HG03457 (cell line): ENCODE data around the gene RIOK2.
"Not testable (repeated sequence)": the region's sequence is repeated elsewhere in the genome, so short reads cannot be mapped to it uniquely, and the experiment has no call there.

Source experiments
- ATAC-seq: cut with Tn5 transposase; IDR thresholded peaks from one replicate; pipeline ENCODE4 v1.9.1; 2021; ENCODE audit warnings: moderate number of reproducible peaks; ENCODE audit not compliant: unreplicated experiment

The RIOK2 gene

GRCh38 chr5:97183100-97183929 lies at the start of gene RIOK2:
RIOK2 (minus strand) TSS chr5:97183247; CDS start chr5:97183191, 56 bp downstream.
- ATAC-seq: peak; percentile 86

DNA sequence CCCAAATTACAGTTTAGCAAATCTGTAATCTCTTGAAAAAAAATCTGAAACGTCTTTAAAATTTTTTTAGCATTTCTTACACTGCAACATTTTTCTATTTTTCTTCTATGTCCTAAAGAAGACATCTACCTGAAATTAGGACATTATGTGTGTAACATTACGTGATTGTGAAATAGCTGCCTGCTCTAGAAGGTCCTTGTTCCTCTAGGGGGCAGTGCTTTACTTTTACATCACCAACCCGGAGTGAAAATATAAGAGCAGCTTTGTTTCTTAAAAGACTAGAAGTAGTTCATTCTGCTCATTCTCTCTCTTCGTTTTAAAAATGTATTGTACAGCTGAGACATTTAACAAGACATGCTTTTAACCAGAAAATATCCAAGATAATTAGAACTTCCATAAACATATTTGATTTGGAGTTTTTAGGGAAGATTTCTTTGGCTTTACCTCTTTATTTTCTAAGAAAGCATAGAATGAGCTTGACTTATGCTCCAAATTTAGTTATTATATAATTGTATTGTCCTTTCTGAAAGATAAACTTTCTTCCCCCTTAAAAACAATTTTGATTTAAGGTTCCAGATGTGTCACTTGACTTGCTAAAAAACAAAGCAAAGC lies 48.1 kb upstream of the RIOK2 start:
- peak; percentile 82 for ATAC-seq

DNA sequence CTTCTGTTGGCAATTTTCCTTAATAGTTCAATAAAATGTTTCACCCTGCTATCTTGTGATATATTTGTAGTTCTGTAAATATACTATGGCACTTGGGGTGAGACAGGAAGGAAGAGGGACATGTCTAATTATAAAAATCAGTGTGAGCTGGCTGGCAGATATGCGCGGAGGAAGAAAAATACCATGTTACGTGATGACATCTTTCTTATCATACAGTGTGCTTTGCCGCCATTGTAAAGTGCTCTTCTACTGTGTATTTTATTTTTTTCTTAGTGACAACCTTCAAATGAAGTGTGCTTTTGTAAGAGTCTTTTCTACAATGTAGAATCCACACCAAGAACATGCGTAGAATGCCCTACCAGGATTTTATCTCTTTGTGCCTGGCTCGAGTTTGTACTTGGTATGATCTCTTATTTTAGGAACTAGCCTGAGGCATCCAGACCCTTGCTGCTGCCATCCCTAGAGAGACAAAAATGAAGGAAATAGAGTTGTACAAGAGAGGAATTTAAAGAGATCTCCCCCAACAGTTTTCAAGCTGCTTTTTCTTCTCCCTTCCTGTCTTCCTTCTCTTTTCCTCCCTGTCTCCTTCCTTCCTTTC lies 46.7 kb upstream of the RIOK2 start:
- no peak for ATAC-seq

DNA sequence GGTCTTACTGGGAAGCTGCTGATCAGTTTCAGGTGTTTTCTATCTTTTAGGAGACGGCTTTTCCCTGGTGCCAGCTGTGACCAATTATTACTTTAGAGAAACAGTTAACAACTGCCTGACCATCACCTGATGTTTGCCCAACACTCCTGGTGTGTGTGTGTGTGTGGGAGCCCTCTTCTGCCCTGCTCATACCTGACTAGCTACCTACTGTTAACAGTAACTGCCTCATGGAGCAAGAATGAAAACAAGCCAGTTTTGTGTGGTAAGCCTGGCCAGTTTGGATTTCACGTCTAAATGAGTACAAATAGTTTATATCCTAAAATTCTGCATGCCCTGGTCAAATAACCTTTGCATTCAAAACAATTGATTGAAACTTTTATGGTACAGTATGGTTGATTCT lies 46.1 kb upstream of the RIOK2 start:
- ATAC-seq: no peak

DNA sequence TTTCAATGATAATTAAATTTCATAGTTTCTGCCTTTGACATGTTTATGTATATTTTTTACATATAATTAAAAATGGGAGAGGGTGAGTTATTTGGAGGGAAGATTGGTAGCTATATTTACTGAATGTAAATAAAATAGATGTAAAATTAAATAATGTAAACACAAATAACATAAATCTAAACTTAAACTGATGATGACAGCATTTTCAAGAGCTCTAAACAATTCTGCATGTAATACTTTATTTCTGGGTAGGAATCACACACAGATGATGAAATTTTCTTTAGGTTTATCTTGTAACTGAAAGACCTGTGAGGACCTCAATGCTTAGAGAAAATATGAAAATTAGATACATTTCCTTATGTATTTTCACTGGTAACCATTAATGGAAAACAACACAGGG lies 42.2 kb upstream of the RIOK2 start:
- ATAC-seq: no peak

DNA sequence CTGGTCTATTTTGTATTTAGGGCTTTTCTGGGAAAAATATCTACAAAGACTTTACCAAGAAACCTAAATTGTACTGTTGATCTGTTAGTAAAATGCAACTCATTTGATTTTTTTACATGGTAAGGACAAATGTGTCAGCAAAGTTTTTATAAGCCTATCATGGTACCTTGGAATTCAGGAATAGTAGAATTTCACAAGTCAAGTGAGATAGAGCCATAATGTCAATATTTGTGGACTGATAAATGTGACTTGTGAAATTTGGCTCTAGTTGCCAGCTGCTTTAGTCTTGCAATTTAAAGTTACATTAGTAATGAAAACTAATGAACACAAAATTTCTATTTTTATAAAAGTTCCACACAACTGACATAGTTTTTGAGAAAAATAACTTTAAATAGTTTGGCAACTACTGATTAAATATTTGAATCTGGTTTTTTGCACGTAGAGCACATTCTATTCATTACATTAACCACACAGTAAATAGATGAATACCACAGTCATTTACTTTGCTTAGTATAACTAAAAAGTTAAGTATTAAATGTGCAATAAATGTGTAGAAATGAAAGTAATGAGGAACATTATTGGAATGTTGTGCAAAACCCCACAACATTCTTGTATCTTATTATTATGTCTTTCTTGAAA lies 41.2 kb upstream of the RIOK2 start:
- ATAC-seq: no peak

DNA sequence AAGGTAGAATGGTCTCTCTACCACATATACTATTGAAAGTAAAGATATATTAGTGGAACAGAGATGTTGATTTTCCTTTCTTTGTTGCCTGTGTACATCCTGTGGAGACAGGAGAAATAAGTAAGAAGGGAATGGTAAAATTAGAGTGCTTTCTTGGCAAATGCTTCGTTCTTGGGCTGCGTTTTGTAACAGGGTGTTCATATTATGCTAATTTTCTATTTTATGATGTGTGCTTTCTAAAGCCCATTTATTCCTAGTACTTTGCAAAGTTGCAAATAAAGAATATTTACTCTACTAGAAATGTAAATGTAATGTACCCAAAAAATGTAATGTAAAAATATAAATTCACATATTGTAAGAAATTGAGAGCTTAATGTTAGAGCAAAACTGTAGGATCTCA lies 40.5 kb upstream of the RIOK2 start:
- ATAC-seq: no peak

DNA sequence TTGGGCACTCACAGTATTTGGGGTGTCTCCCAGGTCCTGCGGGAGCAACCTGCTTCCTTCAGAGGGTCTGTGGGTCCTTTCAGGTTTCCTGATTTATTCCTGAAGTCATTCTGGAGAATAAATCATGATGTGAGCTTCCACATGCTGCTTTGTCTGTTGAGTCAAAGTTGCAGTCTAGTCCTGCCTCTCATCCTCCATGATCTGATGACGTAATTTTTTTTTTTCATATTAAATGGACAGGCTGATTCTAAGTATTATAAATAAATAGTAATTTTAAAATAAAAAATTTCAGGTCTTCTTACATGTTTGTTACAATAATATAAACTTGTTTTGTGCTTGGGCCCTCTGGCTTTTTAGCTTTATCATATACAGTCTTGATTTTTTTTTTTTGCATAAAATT lies 26.3 kb upstream of the RIOK2 start:
- ATAC-seq: no peak

GRCh38 chr5:97208714-97209113 lies 25.7 kb upstream of the RIOK2 start:
- no peak for ATAC-seq

DNA sequence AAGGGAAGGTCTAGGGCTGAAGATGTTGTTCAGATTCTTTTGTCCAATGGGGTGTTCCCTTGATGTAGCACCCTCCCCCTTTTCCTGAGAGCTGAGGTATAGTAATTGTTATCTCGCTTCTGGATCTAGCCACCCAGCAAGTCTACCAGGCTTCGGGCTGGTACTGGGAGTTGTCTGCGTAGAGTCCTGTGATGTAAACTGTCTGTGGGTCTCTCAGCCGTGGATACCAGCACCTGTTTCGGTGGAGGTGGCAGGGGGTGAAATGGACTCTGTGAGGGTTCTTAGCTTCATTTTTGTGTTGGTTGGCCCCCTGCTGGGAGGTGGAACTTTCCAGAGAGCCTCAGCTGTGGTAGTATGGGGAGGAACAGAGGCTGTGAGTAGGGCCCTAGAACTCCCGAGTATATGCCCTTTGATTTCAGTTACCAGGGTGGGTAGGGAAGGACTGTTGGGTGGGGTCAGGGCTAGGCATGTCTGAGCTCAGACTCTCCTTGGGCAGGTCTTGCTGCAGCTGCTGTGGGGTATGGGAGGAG lies 25.2 kb upstream of the RIOK2 start:
- no peak for ATAC-seq

DNA sequence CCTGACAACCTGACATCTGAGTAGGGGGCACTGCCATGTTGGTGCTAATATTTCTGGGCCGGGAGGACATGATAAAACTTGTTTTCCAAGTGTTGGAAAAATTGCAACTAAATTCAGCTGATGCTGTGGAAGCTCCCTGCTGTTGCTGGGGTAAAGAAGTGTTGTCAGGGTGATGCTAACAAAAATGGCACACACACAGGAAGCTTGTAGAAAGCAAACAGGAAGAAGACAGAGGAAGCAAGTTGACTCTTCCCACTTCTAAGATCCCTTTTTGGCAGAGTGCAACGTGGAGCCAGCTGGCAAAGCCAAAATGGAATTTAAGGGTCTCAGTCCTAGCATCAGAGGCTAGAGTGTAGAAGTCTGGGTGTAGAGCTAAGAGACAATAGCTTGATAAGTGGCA lies 11.3 kb upstream of the RIOK2 start:
- ATAC-seq: no peak

- no peak for ATAC-seq
Observed at GRCh38 chr5:97193355-97193688, 10.3 kb upstream of the RIOK2 start.

DNA sequence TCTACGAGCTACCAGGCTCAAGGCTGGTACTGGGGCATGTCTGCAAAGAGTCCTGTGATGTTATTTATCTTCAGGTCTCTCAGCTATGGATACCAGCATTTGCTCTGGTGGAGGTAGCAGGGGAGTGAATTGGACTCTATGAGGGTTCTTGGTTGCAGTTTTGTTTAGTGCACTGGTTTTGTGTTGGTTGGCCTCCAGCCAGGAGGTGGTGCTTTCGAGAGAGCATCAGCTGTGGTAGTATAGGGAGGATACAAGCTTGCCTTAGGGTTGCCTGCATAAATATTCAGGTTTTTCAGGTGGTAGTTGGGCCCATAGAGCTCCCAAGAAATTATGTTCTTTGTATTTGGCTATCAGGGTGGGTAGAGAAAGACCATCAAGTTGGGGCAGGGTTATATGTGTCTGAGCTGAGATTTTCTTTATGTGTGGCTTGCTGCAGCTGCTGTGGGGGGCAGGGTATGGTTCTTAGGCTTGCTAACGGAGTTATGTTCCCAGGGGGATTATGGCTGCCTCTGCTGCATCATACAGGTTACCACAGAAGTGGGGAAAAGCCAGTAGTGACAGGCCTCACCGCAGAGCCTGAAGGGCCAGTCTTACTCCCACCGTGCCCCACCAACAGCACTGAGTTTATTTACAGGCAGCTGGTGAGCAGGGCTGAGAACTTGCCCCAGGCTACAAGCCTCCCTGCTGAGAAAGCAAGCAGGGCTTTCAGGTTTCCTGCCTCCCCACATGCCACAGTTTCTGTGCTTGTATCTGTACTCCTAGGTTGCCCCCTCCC lies 9.7 kb upstream of the RIOK2 start:
- ATAC-seq: peak; percentile 72

DNA sequence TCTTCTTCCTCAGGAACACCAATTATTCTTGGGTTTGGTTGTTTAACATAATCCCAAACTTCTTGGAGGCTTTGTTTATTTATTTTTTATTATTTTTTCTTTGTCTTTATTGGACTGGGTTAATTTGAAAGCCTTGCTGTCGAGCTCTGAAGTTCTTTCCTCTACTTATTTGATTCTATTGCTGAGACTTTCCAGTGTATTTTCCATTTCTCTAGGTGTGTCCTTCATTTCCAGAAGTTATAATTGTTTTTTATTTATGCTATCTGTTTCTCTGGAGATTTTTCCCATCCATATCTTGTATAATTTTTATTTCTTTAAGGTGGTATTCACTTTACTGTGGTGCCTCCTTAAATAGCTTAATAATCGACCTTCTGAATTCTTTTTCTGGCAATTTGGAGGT lies 8.8 kb upstream of the RIOK2 start:
- no peak for ATAC-seq

DNA sequence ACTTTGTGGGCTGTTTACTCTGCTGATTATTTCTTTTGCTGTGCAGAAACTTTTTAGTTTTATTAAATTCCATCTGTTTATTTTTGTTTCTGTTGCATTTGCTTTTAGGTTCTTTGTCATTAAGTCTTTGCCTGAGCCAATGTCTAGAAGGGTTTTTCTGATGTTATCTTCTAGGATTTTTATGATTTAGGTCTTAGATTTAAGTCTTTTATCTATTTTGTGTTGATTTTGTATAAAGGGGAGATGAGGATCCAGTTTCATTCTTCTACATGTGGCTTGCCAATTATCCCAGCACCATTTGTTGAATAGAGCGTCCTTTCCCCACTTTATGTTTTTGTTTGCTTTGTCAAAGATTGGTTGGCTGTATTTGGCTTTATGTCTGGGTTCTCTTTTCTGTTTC lies 6.5 kb upstream of the RIOK2 start:
- ATAC-seq: not testable (repeated sequence)

GRCh38 chr5:97183930-97184213 lies 825 bp upstream of the RIOK2 start:
- no peak for ATAC-seq

DNA sequence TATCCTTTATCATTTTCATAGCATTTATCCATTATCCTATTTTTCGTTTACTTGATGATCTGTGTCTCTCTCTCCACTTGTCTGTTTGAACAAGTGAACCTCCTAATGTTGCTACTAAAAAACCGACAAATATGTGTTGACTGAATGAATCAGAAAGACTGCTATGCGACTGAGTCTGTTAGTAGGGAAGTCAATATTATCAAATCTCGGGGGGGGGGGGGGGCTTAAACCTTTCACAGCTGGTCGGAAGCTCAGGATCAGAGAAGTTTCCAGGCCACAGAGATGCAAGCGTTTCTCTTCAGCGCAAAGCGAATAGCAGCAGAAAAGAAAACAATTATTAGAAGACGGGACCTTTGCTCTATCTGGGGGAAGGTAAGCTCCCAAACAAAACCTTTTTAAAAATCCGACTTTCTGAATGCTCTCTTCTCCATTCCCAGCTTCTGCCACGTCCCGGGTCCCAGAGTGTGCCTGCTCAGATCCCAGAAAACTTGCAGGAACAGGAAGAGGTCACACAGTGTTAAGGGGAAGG lies 412 bp downstream of the RIOK2 start:
- no peak for ATAC-seq

DNA sequence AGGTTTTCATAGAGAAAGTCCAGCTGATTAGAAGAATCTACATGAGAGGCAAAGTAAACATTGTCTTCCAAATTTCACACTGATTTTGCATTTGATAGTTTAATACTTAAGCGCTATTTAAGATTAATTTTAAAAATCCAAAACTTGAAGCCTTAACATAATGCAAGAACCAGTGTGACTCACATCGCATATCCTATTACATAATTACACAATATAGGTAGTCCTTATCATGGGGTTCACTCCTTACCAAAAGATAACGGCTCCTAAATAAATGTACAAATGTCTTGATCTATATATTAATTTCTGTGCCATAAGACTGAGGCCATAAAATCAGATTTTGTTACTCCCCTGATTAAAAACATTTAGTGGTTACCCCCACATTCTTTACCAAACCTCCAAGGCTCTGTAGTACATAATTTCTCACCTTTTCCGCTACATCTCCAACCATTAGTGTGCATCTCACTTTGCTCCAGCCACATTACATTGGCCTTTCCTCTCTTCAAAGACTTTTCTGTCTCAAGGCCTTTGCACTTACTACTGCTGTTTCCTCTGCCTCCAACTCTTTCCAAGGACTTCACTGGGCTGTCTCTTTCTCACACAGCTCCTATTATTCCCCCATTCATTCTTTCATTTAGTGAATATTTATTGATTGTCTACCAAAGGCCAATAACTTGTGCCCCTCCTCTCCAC lies 1.0 kb downstream of the RIOK2 start:
- ATAC-seq: no peak

GRCh38 chr5:97179457-97179856 lies 3.6 kb downstream of the RIOK2 start:
- not testable (repeated sequence) for ATAC-seq

- no peak for ATAC-seq
Observed at GRCh38 chr5:97172227-97172626, 10.8 kb downstream of the RIOK2 start.
